Measurements from ENCODE around the gene MITF.

GRCh38 chr3:69994919-69995318 lies 255.7 kb downstream of the MITF start:
- no peak for TF ChIP-seq CTCF (IDR thresholded peaks at IDR 0.05; ENCODE audit: insufficient read depth, low read length)
- no peak for TF ChIP-seq REST (IDR thresholded peaks at IDR 0.05; ENCODE audit: insufficient replicate concordance, low read depth)
- no peak for TF ChIP-seq POLR2AphosphoS5 (IDR thresholded peaks at IDR 0.05; ENCODE audit: low read depth)
- TF ChIP-seq SPI1 (IDR thresholded peaks at IDR 0.05; ENCODE audit: borderline replicate concordance, low read depth): no peak
- no peak for TF ChIP-seq GABPA (IDR thresholded peaks at IDR 0.05; ENCODE audit: low read depth)
